GM11168 (cell line): ENCODE measurements around the gene PRRC1.

Source experiments
- in situ Hi-C: fragments of 300-500 bp; cut with MboI; formaldehyde crosslinking; loops from one replicate; pipeline ENCODE4 v1.12.0; 2022; ENCODE audit warnings: low sequenced_read_pairs; ENCODE audit not compliant: unreplicated experiment

Gene PRRC1

DNA sequence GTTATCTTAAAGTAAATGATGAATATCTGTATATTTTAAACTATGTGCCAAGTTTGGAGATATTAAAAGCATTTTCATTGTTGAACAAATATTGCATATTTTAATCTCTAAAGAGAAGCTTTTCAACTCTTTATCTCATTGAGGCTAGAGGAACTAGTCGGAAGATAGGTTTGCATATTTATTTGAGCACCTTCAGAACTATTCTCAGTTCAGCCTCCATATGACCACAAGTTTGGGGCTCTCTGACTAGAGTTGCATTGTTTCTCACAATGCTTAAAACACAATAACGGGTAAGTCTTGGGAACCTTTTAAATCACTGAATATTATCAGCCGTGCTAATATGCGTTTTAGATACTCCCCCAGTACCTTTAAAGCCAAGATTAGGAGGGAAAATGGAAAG is 84.2 kb downstream of the PRRC1 start:
- in situ Hi-C loops = no loop called here

- in situ Hi-C loops = no loop called here
These were observed 85.0 kb downstream of the PRRC1 start for GRCh38 chr5:127602481-127602880.

DNA sequence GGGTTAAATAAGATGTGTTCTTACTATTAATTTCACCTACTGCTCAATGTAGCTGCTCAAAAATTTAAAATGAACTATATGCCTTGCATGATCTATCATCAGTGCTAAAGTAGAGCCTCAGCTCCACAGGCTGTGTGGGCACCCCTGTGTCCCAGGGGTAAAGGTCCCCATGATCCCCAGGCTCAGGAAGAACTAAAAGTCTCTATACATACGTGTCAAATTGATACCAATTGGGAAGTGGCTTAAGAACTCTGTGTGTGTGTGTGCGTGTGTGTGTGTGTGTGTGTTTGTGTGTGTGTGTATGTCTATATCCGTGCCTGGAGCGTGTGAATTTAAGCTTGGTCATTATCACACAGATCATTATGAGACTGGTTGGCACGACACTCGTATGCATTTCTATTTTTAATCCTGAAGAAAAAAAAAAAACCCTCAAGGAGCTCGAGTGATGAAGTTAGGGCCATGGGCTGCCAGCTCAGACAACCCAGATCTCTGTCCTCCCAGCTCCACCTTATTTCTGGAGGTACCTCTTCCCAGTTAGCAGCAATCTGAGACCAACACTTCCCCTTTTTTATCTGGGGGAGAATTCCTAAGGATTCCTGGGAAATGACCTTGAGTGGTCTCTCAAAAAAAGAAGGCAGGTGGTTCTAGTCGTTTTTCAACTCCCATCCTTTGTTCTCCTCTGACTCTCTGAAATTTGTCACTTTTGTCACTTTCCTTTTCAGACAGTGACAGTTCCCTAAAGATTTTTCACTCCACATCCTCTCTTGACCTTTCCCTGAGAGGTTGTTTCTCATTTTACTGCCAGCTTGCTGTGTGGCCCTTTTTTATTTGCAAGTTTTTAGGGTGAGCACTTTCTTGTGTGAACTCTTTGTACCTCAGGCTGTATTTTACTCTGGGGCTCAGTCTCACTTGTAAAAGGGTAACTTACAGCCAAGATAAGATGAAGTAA is 85.7 kb downstream of the PRRC1 start:
- in situ Hi-C loops = no loop called here
